ENCODE measurements around the gene PPID. TPM values are rescaled to one million over a fixed set of nuclear protein-coding genes. Genes with fewer than 3 reads are reported as not detected.

Gene PPID
- total and polyA plus RNA-seq, 2 of the 13 experiments (the other 11 are each of a cell fraction or from before 2014, with no cell fraction given): 15.4 to 63.4 TPM

DNA sequence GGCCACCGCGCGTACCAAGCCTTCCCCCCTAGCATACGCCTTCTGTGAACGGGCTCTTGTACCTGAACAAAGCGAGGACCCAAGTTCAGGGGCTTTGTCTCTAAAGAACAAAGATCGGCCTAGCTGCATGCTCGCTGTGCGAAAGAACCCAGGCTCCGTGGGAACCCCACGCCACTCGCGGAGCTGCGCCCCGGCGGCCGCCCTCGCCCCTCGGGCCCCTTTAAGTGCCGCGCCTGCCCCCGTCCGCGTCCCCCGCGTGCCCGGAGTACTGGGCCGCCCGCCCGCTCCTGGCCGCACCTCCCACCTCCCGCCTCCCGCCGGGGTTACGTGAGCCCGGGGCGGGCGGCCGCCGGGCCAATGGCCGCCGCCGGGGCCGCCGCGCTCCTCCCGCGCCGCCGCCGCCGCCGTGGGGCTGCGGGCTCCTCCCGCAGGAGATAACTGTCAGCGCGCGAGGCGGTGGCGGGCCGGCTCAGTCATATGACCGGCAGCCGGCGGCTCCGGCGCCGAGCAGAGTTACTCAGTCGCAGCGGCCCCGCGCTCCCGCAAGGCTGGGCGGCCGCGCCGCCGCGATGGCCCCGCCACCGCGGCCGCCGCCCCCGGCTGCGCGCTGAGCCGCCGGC is 45.5 kb upstream of the PPID start, which contains the start of gene FNIP2 (continued):
- TF ChIP-seq CBX2 (IDR thresholded peaks at IDR 0.05; ENCODE audit: low read depth, low read length) (no peak), CBX2 (CRISPR knock-in tag; IDR thresholded peaks at IDR 0.05; ENCODE audit: low read depth) (0 out of 2 replicates have a peak, but pooled peaks have one; percentile 48), RBFOX2 (IDR thresholded peaks at IDR 0.05; ENCODE audit: low read depth, low read length) (peak; percentile 89), HNRNPLL (IDR thresholded peaks at IDR 0.05; ENCODE audit: low read depth, low read length, poor library complexity, severe bottlenecking) (peak; percentile 65), ZNF773 (CRISPR knock-in tag; IDR thresholded peaks at IDR 0.05; ENCODE audit: borderline replicate concordance) (no peak; the same call in 1 of the 2 replicates), STAG1 (CRISPR knock-in tag; IDR thresholded peaks at IDR 0.05) (no peak), ZNF747 (CRISPR knock-in tag; IDR thresholded peaks at IDR 0.05; ENCODE audit: borderline replicate concordance) (peak; percentile 37; the same call in 1 of the 2 replicates), DNMT1 (CRISPR knock-in tag; IDR thresholded peaks at IDR 0.05) (0 out of 2 replicates have a peak, but pooled peaks have one; percentile 63), NFKB2 (CRISPR knock-in tag; IDR thresholded peaks at IDR 0.05; ENCODE audit: borderline replicate concordance) (peak; percentile 65; the same call in 1 of the 2 replicates), CREBL2 (CRISPR knock-in tag; IDR thresholded peaks at IDR 0.05; ENCODE audit: borderline replicate concordance) (no peak), ZSCAN25 (CRISPR knock-in tag; IDR thresholded peaks at IDR 0.05) (no peak), EED (CRISPR knock-in tag; IDR thresholded peaks at IDR 0.05) (no peak), ZBTB42 (CRISPR knock-in tag; IDR thresholded peaks at IDR 0.05) (no peak), MTF2 (CRISPR knock-in tag; IDR thresholded peaks at IDR 0.05; ENCODE audit: borderline replicate concordance) (no peak), ZBTB38 (CRISPR knock-in tag; IDR thresholded peaks at IDR 0.05) (peak; percentile 76), E2F2 (CRISPR knock-in tag; IDR thresholded peaks at IDR 0.05; ENCODE audit: borderline replicate concordance) (no peak), YEATS4 (CRISPR knock-in tag; IDR thresholded peaks at IDR 0.05; ENCODE audit: borderline replicate concordance) (peak; percentile 93), ZNF234 (CRISPR knock-in tag; conservative IDR thresholded peaks at IDR 0.05) (no peak), KLF16 (CRISPR knock-in tag; IDR thresholded peaks at IDR 0.05) (no peak; a peak in 1 of 4 replicates), ZNF446 (CRISPR knock-in tag; IDR thresholded peaks at IDR 0.05) (peak; percentile 47; the same call in 1 of the 2 replicates), ZNF75D (CRISPR knock-in tag; IDR thresholded peaks at IDR 0.05; ENCODE audit: borderline replicate concordance) (no peak), ZBTB44 (CRISPR knock-in tag; IDR thresholded peaks at IDR 0.05) (no peak; the same call in 1 of the 2 replicates), ZNF230 (CRISPR knock-in tag; IDR thresholded peaks at IDR 0.05) (peak; percentile 54; the same call in 1 of the 2 replicates), ISL2 (CRISPR knock-in tag; IDR thresholded peaks at IDR 0.05) (no peak)
- TF ChIP-seq, protein P1, sequence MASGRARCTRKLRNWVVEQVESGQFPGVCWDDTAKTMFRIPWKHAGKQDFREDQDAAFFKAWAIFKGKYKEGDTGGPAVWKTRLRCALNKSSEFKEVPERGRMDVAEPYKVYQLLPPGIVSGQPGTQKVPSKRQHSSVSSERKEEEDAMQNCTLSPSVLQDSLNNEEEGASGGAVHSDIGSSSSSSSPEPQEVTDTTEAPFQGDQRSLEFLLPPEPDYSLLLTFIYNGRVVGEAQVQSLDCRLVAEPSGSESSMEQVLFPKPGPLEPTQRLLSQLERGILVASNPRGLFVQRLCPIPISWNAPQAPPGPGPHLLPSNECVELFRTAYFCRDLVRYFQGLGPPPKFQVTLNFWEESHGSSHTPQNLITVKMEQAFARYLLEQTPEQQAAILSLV (CRISPR knock-in tag; IDR thresholded peaks at IDR 0.05; ENCODE audit: borderline replicate concordance): peak; percentile 67; the same call in 1 of the 2 replicates
- TF ChIP-seq, protein P2, sequence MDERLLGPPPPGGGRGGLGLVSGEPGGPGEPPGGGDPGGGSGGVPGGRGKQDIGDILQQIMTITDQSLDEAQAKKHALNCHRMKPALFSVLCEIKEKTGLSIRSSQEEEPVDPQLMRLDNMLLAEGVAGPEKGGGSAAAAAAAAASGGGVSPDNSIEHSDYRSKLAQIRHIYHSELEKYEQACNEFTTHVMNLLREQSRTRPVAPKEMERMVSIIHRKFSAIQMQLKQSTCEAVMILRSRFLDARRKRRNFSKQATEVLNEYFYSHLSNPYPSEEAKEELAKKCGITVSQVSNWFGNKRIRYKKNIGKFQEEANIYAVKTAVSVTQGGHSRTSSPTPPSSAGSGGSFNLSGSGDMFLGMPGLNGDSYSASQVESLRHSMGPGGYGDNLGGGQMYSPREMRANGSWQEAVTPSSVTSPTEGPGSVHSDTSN (CRISPR knock-in tag; IDR thresholded peaks at IDR 0.05): no peak

Measured in HepG2 (cell line).